ENCODE results near the gene CCDC24. TPM values are rescaled to one million over a fixed set of nuclear protein-coding genes. Genes with fewer than 3 reads are reported as not detected.

Gene CCDC24
- total and polyA plus RNA-seq, 2 of the 13 experiments (the other 11 are each of a cell fraction or from before 2014, with no cell fraction given): 1.4 to 2.9 TPM

- BruUV-seq (replicated peaks): TSS peak; percentile 19
- POLR2A ChIA-PET: interaction anchor here (0.7 to 1.1 kb wide), 2 partner anchors 16 to 30 kb away, joined by 3 read pairs; no protein-coding TSS in a partner anchor
- TF ChIP-seq LRRFIP1 (CRISPR knock-in tag; conservative IDR thresholded peaks at IDR 0.05) (no peak), CBX1 (IDR thresholded peaks at IDR 0.05; ENCODE audit: low read depth) (no peak)
- Histone ChIP-seq H3K9ac (ENCODE audit: insufficient read depth, low read depth, low read length) (no peak overlapping the region), H3K27me3 (ENCODE audit: control insufficient read depth in 1 of 2, insufficient read depth in 2 of 2, low read length in 2 of 2) (no peaks in the 10 kb centered on the region), H3K27ac (ENCODE audit: extremely low read length, insufficient read depth, low read length) (no peak overlapping the region), H3K4me2 (ENCODE audit: low read depth, low read length) (no peak overlapping the region), H3K4me3 (replicated peaks in 1 of 3; ENCODE audit: insufficient read depth in 1 of 3, low read depth in 2 of 3, low read length in 3 of 3) (no peak overlapping the region), H3K79me2 (ENCODE audit: insufficient read depth, low read length) (no peaks in the 10 kb centered on the region), H3K9me3 (ENCODE audit: low read length) (no peaks in the 10 kb centered on the region), H3K36me3 (replicated peaks in 1 of 2; ENCODE audit: control insufficient read depth in 1 of 2, insufficient read depth in 2 of 2, low read length in 2 of 2) (no peaks in the 10 kb centered on the region), H4K20me1 (ENCODE audit: insufficient read depth, low read length) (no peaks in the 10 kb centered on the region), H3K4me1 (ENCODE audit: insufficient read depth, low read length) (peaks cover 54% of the 10 kb centered on the region), H2AFZ (ENCODE audit: low read length) (no peak overlapping the region)
- WGBS (ENCODE audit: low lambda C conversion rate): 85% methylated on average over 6 of the region's 7 CpGs
- CTCF ChIA-PET (ENCODE audit: low intra/inter-chr PET ratio, low total read pairs): interaction anchor here (1.5 kb wide), 1 partner anchor 54 kb away, joined by 6 read pairs; no protein-coding TSS in a partner anchor
- DNase-seq (ENCODE audit: low spot score): no peak
- in situ Hi-C loops (cut with HindIII; ENCODE audit: extremely low pct_ligation_motif_present, low pct_unique_long_range_greater_than_20kb) (no loop called here), intact Hi-C loops (cut with micrococcal nuclease; ENCODE audit: unreplicated experiment) (loop anchor here (2.0 kb wide), 1 partner anchor 43 kb away; no protein-coding TSS in a partner anchor)
- no peak for ATAC-seq
- no peak for FAIRE-seq
These were observed 2.7 kb downstream of the CCDC24 start for GRCh38 chr1:43994071-43994470.

Measured in HepG2 (cell line).